Erythroblast (primary cell): ENCODE measurements around the gene OPRL1.

Source experiments
- DNase-seq, 2 experiments: peaks; one replicate each; lab custom pipeline; 2025; lab: John Stamatoyannopoulos, UW
- GATA1 ChIP-seq: IDR thresholded peaks from 2 replicates; pipeline ENCODE4 v1.6.1; 2011; ENCODE audit warnings: low read depth, mild to moderate bottlenecking, control low read depth, low read length, moderate library complexity
- POLR2A ChIP-seq: IDR thresholded peaks from 2 replicates; pipeline ENCODE4 v1.6.1; 2011; ENCODE audit warnings: mild to moderate bottlenecking, low read length

Gene OPRL1

DNA sequence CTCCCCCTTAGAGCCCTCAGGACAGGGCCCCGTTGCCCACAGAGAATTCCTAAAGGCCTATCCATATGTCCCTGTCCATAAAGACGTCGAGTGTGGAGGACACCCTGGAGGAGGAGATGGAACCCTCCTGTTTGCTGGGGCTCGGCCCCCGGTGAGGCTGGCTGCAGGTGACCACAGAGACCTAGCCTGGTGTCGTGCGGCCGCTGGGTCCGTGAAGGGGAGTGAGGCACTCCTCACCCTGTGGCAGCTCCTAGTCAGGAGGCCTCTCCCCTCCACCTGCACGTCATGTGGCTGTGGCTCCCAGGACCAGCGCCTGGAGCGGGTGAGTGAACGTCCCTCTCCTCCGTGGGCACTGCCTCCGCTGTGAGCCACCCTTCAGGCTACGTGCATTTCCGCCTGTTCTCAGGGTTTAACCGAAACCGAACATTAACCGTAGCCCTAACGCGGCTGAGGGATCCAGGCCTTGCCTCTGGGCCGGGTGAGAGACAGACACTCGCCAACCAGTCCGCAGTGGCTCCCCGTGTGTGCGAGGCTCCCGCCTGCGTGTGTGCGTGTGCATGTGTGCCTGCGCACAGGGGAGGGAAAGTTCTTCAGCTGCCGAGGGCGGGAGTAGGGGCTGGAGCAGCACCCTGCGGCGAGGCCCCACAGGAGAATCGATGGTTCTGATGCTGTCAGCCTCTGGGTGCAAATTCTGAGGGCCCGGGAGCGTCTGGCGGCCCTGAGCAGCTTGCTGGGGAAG, 22.8 kb upstream of the OPRL1 start:
- no peak for DNase-seq
- no peak for TF ChIP-seq POLR2A
- no peak for TF ChIP-seq GATA1

DNA sequence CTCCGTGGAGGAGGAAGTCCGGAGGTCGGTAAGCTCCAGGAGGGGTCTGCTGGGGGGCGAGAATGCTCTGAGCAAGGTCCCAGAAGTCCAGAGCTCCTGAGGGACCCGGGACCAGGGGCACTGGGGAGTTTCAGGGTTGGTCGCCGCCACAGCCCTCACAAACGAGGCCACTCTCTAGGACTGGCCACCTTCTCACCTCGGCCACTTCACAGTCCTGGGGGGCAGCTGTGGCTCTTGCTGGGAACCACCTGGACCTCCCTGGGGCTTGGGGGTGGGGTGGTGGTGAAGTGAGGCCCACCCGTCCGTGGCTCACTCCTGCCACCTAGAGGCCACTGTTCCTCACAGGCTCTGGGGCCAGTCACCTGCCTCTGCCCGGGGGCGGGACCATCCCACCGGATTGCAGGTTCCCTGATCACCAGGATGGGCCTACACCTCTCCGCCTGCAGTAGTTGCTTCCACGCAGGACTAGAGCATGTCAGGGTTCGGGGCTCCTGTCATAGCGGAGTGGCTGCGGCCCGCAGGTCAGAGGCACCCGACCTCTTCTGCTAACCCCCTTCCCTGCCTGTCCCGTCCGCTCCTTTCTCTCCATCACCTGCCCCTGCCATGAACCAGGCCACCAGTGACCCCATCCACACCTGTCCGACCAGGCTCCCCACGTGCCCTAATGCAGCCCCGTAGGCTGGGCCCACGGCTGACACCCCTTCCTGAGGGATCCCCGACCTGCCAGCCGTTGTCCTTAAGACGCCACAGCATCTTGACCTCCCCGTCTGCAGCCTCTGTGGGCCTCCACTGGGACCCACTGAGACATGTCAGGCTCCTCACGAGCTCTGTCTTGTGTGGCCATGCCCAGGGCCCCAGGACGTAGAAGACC, 22.0 kb upstream of the OPRL1 start:
- TF ChIP-seq GATA1 (no peak), POLR2A (no peak)
- peak; percentile 56 to 73 for DNase-seq

DNA sequence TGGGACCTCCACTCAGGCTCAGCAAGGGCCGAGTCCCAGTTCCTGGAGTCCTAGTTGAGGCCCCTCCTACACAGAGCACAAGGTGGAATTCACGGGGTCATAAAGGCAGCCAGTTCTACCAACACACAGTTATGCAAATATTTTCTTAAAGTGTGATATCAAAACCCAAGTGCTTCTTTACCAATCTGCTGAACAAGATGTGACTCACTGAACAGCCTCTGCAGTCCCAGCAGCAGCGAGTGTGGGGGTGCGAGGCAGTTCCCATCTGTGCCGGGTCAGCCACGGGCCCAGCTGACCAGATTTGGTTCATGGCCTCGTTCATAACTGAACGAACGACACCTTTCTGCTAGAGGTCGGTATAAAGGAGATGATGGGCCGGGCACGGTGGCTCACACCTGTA, 21.3 kb upstream of the OPRL1 start:
- no peak for TF ChIP-seq GATA1
- no peak for TF ChIP-seq POLR2A
- DNase-seq, result no peak

DNA sequence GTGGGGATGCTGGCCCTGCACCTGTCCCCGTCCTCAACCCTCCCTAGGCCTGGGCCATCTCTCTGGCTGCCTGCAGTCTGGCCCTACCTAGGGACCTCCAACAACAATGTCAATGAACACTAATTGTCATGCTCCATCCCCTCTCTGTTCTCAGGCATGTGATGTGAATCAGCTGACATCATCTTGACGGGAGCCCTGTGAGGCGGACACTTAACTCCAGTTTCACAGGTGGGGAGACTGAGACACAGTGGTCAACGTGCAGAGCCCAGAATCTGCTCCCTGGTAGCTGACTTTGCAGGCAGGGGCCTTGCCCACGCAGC, 17.6 kb upstream of the OPRL1 start:
- DNase-seq, result no peak
- TF ChIP-seq GATA1, result no peak
- no peak for TF ChIP-seq POLR2A

DNA sequence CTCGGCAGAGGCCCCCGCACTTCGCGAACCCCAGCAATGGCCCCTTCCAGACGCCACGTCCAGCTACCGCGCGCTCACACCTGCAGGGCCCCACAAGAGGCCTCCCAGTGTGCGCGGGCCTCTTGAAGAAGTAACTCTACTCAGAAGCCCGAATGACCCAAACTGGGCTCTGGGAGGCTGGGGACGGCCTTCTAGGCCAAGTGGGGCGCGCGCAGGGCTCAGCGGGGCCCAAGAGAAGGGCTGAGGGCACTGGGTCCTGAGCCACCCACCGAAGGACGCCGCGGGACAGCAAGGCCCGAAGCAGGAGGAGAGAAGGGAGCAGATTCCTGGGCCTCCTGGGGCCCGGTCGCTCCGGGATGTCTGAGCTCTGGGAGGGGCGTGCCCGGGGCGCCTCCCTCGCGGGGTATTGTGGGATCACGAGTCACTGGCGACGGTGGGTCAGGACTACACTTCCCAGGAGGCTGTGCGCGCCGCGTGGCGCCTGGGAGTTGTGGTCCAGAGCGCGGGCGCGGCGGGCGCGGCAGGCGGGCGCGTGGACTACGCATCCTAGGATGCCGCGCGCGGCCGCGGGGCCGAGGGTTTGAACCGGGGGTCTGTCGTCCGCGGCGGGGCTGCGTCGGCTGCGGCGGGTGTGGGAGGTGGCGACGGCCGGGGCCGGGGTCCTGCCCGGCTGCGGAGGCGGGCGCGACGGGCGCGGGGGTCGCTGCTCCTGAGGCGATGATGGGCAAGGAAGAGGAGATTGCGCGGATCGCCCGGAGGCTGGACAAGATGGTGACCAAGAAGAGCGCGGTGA, 17.1 kb upstream of the OPRL1 start, which contains the start of gene TCEA2:
TSS of gene TCEA2 (plus strand) at position 603 of the 793 bp plus-strand sequence. CDS start at position 718, 115 bp downstream.
- peak; percentile 93 to 95 for DNase-seq

DNA sequence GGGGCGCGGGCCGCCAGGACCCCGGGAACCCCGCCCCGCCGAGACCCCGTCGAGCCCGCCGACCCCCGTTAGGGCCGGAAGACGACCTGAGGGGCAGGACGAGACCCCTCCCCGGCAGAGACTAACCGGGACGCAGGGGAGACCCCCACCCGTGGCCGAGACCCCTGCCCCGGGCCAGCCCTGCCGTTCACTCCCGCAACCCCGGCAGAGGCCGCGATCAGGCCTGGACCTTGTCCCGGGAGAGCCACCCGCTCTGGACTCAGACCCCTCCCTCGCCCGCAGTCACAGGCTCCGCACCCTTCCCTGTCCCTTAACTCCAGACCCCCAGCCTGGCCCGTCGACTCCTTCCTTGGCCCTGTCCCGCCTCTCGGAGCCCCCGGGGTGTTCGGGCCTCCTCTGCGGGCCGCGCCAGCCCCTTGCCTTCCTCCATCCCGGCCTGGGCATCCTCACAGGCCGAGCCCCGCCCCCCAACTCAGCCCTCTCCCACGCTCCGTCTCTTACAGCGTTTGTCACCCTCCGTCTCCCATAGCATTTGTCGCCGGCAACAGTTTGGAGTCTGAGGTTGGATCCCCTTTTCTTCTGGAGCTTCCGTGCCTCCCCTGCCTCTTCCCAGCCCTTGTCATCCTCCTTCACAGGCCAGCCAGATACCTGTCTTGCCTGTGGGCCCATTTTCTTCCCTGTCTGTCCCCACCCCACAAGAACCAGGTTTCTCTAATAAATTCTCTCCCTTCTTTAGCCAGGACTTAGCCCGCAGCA, 16.3 kb upstream of the OPRL1 start:
- TF ChIP-seq POLR2A (no peak), GATA1 (no peak)
- DNase-seq, result no peak

More for the DNA sequence above, 17.1 kb upstream of the OPRL1 start, which contains the start of gene TCEA2:
- TF ChIP-seq GATA1, result no peak
- TF ChIP-seq POLR2A, result peak; percentile 55

- TF ChIP-seq GATA1 (no peak), POLR2A (no peak)
- peak in 1 of 2 experiments; percentile 33 for DNase-seq
These were observed 15.7 kb upstream of the OPRL1 start for GRCh38 chr20:64064145-64064698.

GRCh38 chr20:64065062-64065973, 14.6 kb upstream of the OPRL1 start:
- no peak for TF ChIP-seq POLR2A
- TF ChIP-seq GATA1, result no peak
- DNase-seq, result no peak

DNA sequence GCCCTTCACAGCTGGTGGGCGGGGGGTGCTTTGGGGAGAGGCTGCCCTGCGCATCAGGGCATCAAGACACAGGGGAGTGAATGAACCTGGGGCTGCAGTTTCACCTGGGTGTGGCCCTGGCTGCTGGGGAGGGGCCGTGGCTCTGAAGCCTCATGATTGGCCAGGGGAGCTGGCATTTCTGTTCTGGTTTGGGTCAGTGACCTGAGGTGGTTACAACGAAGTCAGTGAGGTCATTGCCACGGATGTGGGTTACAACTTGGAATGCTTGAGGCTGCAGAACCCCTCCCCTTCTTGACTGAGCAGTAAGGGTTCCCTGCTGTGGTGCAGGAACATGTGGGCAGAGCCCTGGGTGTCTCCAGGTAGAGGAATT, 13.9 kb upstream of the OPRL1 start:
- TF ChIP-seq GATA1, result no peak
- TF ChIP-seq POLR2A, result no peak
- DNase-seq, result peak; percentile 21 to 41

DNA sequence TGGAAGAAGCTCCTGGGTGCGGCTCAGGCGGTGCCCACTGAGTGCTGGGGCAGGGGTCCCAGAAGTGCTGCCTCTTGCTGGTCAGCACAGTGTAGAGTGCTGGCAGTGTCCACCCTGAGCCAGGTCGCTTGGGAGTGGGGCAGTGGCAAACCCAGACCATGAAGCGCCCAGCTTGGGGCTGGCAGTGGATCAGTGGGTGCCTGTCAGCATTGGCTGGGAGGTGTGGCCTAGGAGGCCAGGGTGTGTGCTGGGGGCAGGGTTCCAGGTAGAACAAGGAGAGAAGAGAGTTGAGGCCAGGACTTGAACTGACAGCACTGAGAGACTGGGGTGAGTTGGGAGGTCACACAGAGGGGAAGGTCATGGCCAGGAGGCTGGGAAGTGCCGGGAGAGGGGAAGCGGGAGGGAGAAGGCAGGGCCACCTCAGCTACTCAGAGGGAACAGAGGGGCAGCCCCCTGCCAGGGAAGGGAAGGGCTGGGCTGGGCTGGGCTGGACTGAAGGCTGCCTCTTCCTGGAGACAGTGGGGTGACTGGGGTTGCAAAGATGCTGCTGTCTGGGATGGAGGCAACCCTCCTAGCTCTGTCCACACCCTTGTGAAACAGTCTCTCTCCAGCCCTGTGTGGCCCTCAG, 12.8 kb upstream of the OPRL1 start:
- no peak for TF ChIP-seq GATA1
- no peak for TF ChIP-seq POLR2A

DNA sequence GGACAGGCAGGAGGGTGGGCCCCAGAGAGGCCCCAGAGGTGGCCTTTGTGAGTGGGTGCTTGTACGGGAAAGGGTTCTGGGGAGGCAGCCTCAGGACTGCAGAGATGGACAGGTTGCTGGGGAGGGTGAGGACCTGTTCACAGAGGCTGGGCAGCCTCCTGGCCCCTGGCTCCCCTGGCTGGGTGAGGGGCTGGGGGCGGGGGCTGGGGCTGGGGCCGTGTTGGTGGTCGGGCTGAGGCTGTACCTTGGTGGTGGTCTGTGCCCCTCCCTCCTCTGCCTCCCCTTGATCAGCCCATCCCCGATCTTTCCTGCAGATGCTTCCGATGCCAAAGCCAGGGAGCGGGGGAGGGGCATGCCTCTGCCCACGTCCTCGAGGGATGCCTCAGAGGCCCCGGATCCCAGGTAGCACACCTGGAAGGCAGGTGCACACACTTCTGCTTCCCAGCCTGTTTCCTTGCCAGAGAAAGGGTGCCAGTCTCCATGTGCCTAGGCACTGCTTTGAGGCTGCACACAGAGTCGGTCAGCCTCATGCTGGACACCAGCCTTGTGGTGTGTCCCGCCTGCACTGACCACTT, 12.1 kb upstream of the OPRL1 start:
- TF ChIP-seq GATA1, result no peak
- no peak for TF ChIP-seq POLR2A
- DNase-seq, result no peak

More for the DNA sequence above, 12.8 kb upstream of the OPRL1 start:
- no peak for DNase-seq
